Activated naive CD4-positive, alpha-beta T cell treated with anti-CD3 and anti-CD28 coated beads, Interleukin-2, amount 10 ng/mL, durations not matched to agents 7 days and 5 days (primary cell): ENCODE results near the gene C19orf81.

Experiments
- CTCF ChIA-PET: fragments of 350-600 bp; sonication (Branson Sonifier 250); formaldehyde crosslinking; loops from one replicate; lab custom pipeline; 2021; ENCODE audit warnings: antibody characterized with exemption; lab: Charles Lee
- DNase-seq: peaks from one replicate; pipeline ENCODE4 v3.0.0-alpha.2; 2020
- H3K27ac Mint-ChIP-seq: one replicate; pipeline ENCODE4 v1.8.0; 2021; ENCODE audit warnings: mild to moderate bottlenecking, moderate library complexity, mixed read lengths
- H3K27me3 Mint-ChIP-seq: one replicate; pipeline ENCODE4 v1.8.0; 2021; ENCODE audit warnings: mild to moderate bottlenecking, mixed read lengths
- H3K36me3 Mint-ChIP-seq: one replicate; pipeline ENCODE4 v1.8.0; 2021; ENCODE audit warnings: mixed read lengths
- H3K4me1 Mint-ChIP-seq: one replicate; pipeline ENCODE4 v1.8.0; 2021; ENCODE audit warnings: mixed read lengths
- H3K4me3 Mint-ChIP-seq: one replicate; pipeline ENCODE4 v1.8.0; 2021; ENCODE audit warnings: mild to moderate bottlenecking, moderate library complexity, mixed read lengths
- H3K9me3 Mint-ChIP-seq: one replicate; pipeline ENCODE4 v1.8.0; 2021; ENCODE audit warnings: mixed read lengths

Gene C19orf81

DNA sequence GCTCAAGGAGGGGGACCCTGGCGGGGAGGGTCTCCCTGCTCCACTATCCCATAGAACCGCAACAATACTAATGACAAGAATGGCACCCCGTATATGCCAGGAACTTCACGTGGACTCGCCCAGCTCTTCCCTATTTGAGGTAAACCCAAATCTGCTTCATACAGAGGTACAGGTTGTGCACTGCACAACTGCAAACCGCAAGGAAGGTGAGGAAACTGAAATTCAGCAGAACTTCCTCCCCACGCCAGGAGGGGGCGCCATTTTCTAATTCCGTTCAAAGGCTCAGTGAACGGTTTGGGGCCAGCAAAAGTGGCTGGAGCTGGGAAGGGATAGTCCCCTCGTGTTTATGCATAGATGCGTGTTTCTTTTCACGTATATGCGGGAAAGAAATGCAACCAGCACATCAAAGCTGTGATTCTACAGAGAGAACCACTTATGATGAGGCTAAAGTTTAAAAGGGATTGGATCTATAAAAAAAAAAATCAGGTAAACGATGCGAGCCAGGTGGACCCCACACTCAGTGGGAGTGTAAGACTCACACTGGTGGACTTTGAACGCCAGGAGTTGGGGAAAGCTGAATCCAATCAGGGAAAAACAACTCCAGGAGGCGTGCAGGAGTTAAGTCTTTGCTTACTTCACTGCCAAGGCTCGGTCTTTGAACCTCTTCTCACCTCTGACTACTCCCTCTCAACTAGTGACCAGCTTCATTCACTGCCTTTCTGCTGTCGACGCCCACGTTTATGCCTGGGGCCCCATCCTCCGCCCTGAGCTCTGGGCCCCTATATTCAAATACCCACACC, 20.3 kb downstream of the C19orf81 start:
- H3K36me3 Mint-ChIP-seq, result no peaks in the 10 kb centered on the region
- H3K4me3 Mint-ChIP-seq, result no peak overlapping the region
- CTCF ChIA-PET, result interaction anchor here (0.6 to 1.2 kb wide), 7 partner anchors 12 to 253 kb away, joined by 3 to 5 read pairs (median 3); no protein-coding TSS in a partner anchor
- H3K4me1 Mint-ChIP-seq, result no peaks in the 10 kb centered on the region
- no peaks in the 10 kb centered on the region for H3K9me3 Mint-ChIP-seq
- H3K27me3 Mint-ChIP-seq, result peaks cover 85% of the 10 kb centered on the region
- DNase-seq, result peak; percentile 60
- H3K27ac Mint-ChIP-seq, result no peak overlapping the region

- no peak overlapping the region for H3K4me3 Mint-ChIP-seq
- no peaks in the 10 kb centered on the region for H3K36me3 Mint-ChIP-seq
- DNase-seq, result no peak
- peaks cover 79% of the 10 kb centered on the region for H3K27me3 Mint-ChIP-seq
- H3K27ac Mint-ChIP-seq, result peak overlapping the region; percentile 66
- H3K4me1 Mint-ChIP-seq, result no peaks in the 10 kb centered on the region
- CTCF ChIA-PET, result interaction anchor here (0.6 to 1.2 kb wide), 7 partner anchors 11 to 252 kb away, joined by 3 to 5 read pairs (median 3); no protein-coding TSS in a partner anchor
- H3K9me3 Mint-ChIP-seq, result no peaks in the 10 kb centered on the region
These were observed 20.8 kb downstream of the C19orf81 start for GRCh38 chr19:50670102-50670380.

DNA sequence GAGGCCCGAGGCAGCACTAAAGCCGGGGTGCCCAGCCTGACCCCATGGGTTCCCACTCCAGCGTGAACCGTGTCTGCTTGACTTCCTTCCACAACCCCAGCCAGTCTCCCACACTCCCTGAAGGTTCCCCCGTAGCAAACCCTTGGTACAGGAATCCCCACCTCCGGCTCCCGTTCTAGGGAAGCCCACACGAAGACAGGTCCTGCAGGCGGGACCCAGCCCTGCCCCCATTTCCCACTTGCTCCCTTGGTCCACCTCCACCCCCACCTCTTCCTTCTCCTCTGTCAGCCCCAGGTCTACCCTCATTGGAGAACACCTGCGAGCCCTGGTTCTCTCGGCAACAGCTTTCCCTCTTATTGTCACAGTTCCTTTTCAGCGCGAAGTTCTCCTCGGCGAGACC, 23.9 kb downstream of the C19orf81 start:
- no peak overlapping the region for H3K4me3 Mint-ChIP-seq
- peaks cover 58% of the 10 kb centered on the region for H3K27me3 Mint-ChIP-seq
- no peaks in the 10 kb centered on the region for H3K9me3 Mint-ChIP-seq
- no peak for DNase-seq
- CTCF ChIA-PET, result no interaction called here
- H3K27ac Mint-ChIP-seq, result no peak overlapping the region
- H3K36me3 Mint-ChIP-seq, result no peaks in the 10 kb centered on the region
- no peaks in the 10 kb centered on the region for H3K4me1 Mint-ChIP-seq

DNA sequence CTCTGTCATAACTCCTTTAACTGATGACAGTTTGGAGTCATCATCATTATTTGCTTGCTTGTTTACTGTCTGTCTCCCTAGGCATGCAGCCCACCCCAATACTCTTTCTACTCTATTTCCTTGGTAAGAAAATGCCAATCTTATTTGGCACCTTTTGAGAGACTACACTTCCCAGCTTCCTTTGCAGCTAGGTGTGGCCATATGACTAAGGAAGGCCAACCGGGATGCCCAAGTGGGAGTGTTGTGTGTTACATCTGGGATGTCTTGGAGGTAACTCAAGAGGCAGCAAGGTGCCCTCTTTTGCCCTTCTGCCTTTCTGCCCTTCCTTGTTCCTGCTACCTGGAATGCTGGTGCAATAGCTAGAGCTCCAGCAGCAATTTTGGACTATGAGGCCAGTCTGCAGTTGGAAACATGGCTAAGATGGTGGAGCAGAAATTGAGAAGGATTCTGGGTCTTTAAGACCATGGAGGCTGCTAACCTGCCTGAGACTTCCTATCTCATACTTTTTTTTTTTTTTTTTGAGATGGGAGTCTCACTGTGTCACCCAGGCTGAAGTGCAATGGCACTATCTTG, 27.5 kb downstream of the C19orf81 start:
- DNase-seq, result no peak
- CTCF ChIA-PET, result no interaction called here
- H3K27me3 Mint-ChIP-seq, result peaks cover 51% of the 10 kb centered on the region

DNA sequence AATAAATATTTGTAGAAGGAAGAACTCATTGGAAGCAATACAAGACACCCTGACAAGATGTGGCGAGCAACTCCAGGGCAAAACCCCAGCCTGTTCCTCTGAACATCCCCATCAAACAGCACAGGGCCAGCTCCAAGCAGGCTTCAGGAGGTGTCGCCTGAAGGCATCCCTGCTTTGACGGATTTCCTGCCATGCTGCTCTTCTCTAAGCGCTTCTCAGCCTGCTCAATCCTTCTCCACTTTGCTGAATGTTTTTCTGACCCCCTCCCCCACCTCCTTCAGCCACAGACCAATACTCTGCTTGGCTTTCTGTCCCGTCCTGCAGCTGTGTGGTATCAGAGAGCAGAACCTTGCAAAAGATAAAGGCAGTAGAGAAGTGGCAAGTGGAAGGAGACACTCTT, 28.4 kb downstream of the C19orf81 start:
- H3K4me1 Mint-ChIP-seq, result no peaks in the 10 kb centered on the region
- no peak overlapping the region for H3K4me3 Mint-ChIP-seq
- no peak overlapping the region for H3K27ac Mint-ChIP-seq
- no peak for DNase-seq
- peaks cover 41% of the 10 kb centered on the region for H3K27me3 Mint-ChIP-seq
- CTCF ChIA-PET, result no interaction called here
- H3K9me3 Mint-ChIP-seq, result peaks cover 5% of the 10 kb centered on the region
- peaks cover 1% of the 10 kb centered on the region for H3K36me3 Mint-ChIP-seq

More for the DNA sequence above, 27.5 kb downstream of the C19orf81 start:
- H3K9me3 Mint-ChIP-seq, result peaks cover 5% of the 10 kb centered on the region
- H3K4me1 Mint-ChIP-seq, result no peaks in the 10 kb centered on the region
- peaks cover 1% of the 10 kb centered on the region for H3K36me3 Mint-ChIP-seq
- H3K4me3 Mint-ChIP-seq, result no peak overlapping the region
- H3K27ac Mint-ChIP-seq, result no peak overlapping the region

DNA sequence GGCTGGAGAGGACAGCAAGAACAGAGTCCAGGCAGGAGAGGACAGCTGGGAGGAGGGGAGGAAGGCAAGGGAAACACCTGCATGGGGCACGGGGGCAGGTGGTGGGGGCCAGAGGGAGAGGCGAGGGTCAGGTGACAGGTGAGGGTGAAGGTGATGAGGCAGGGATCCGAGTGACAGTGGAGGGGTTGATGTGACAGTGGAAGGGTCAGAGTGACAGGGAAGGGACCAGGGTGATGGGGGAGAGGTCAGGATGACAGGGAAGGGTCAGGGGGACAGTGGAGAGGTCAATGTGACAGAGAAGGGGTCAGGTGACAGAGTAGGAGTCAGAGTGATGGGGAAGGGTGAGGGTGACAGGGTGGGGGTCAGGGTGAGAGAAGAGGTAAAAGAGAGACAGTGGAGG, 29.1 kb downstream of the C19orf81 start:
- no peak for DNase-seq
- no peak overlapping the region for H3K27ac Mint-ChIP-seq
- peaks cover 1% of the 10 kb centered on the region for H3K36me3 Mint-ChIP-seq
- peaks cover 35% of the 10 kb centered on the region for H3K27me3 Mint-ChIP-seq
- CTCF ChIA-PET, result no interaction called here
- no peak overlapping the region for H3K4me3 Mint-ChIP-seq
- H3K4me1 Mint-ChIP-seq, result no peaks in the 10 kb centered on the region
- H3K9me3 Mint-ChIP-seq, result peaks cover 5% of the 10 kb centered on the region

- Mint-ChIP-seq H3K36me3 (peaks cover 1% of the 10 kb centered on the region), H3K27ac (no peak overlapping the region), H3K4me1 (no peaks in the 10 kb centered on the region), H3K27me3 (peaks cover 28% of the 10 kb centered on the region), H3K9me3 (peaks cover 5% of the 10 kb centered on the region), H3K4me3 (no peak overlapping the region)
- CTCF ChIA-PET, result no interaction called here
- DNase-seq, result peak; percentile 75
These were observed 30.2 kb downstream of the C19orf81 start for GRCh38 chr19:50679177-50680125.

DNA sequence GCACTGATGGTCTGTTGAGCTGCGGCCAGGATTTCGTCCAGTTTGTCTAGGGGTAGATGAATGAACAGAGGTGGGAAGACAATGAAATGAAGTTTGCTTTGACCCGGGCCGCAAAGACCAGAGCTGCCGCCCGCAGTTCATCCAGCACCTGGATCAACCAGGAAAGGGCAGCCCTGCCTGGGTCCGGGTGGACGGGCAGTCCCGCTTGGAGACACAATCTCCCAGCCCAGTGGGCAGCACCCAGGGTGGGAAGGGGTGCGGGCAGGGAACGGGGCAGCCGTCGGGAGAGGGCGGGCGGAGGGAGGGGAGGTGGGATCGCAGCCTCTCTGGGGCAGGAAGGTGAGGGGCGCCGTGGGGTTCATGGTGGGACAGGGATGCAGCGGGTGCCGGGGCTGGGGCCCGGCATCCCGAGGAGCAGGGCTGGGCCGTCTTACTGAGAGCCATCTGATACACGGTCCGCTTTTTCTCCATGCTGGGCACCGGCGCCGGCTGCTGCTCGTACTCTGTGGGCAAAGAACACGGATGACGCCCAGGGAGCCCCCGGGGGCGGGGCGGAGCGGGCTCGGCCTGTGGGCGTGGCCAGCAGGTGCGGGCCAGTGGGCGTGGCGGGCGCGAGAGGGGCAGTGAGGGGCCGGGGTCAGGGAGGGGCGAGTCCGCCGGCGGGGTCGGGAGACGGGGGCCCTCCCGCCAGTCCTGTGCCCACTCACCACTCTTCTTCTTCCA, 37.2 kb downstream of the C19orf81 start:
- Mint-ChIP-seq H3K9me3 (no peaks in the 10 kb centered on the region), H3K4me1 (no peaks in the 10 kb centered on the region), H3K27me3 (peaks cover 45% of the 10 kb centered on the region), H3K4me3 (no peak overlapping the region), H3K27ac (no peak overlapping the region), H3K36me3 (no peaks in the 10 kb centered on the region)
- CTCF ChIA-PET, result no interaction called here
- DNase-seq, result no peak

GRCh38 chr19:50688766-50689165, 39.5 kb downstream of the C19orf81 start:
- Mint-ChIP-seq H3K27me3 (peaks cover 59% of the 10 kb centered on the region), H3K4me3 (no peak overlapping the region), H3K27ac (no peak overlapping the region), H3K4me1 (no peaks in the 10 kb centered on the region), H3K36me3 (no peaks in the 10 kb centered on the region), H3K9me3 (no peaks in the 10 kb centered on the region)
- no peak for DNase-seq
- CTCF ChIA-PET, result no interaction called here

- Mint-ChIP-seq H3K4me1 (no peaks in the 10 kb centered on the region), H3K27ac (no peak overlapping the region), H3K4me3 (no peak overlapping the region), H3K36me3 (no peaks in the 10 kb centered on the region), H3K27me3 (peaks cover 59% of the 10 kb centered on the region), H3K9me3 (no peaks in the 10 kb centered on the region)
- CTCF ChIA-PET, result no interaction called here
- no peak for DNase-seq
These were observed 41.2 kb downstream of the C19orf81 start for GRCh38 chr19:50690439-50690838.

- Mint-ChIP-seq H3K4me3 (no peak overlapping the region), H3K36me3 (no peaks in the 10 kb centered on the region), H3K9me3 (no peaks in the 10 kb centered on the region), H3K27me3 (peaks cover 62% of the 10 kb centered on the region), H3K4me1 (no peaks in the 10 kb centered on the region), H3K27ac (no peak overlapping the region)
- DNase-seq, result no peak
- CTCF ChIA-PET, result no interaction called here
These were observed 44.1 kb downstream of the C19orf81 start for GRCh38 chr19:50693064-50693975.

GRCh38 chr19:50694815-50695145, 45.5 kb downstream of the C19orf81 start:
- Mint-ChIP-seq H3K4me1 (no peaks in the 10 kb centered on the region), H3K4me3 (no peak overlapping the region), H3K27ac (no peak overlapping the region), H3K9me3 (no peaks in the 10 kb centered on the region), H3K27me3 (peaks cover 61% of the 10 kb centered on the region), H3K36me3 (no peaks in the 10 kb centered on the region)
- DNase-seq, result no peak
- CTCF ChIA-PET, result no interaction called here
